HG02852 (cell line): ENCODE results near the gene NRCAM.

ENCODE experiments used
- ATAC-seq: cut with Tn5 transposase; IDR thresholded peaks from one replicate; pipeline ENCODE4 v1.9.1; 2021; ENCODE audit warnings: mild to moderate bottlenecking, moderate library complexity; ENCODE audit not compliant: unreplicated experiment

The NRCAM gene

GRCh38 chr7:108313086-108313485 is 143.2 kb downstream of the NRCAM start:
- no peak for ATAC-seq

GRCh38 chr7:108311446-108312168 is 144.6 kb downstream of the NRCAM start:
- peak; percentile 61 for ATAC-seq

- ATAC-seq: no peak
Measured at GRCh38 chr7:108310351-108310750, 145.9 kb downstream of the NRCAM start.

- ATAC-seq: peak; percentile 74
Measured at GRCh38 chr7:108308903-108309302, 147.3 kb downstream of the NRCAM start.

DNA sequence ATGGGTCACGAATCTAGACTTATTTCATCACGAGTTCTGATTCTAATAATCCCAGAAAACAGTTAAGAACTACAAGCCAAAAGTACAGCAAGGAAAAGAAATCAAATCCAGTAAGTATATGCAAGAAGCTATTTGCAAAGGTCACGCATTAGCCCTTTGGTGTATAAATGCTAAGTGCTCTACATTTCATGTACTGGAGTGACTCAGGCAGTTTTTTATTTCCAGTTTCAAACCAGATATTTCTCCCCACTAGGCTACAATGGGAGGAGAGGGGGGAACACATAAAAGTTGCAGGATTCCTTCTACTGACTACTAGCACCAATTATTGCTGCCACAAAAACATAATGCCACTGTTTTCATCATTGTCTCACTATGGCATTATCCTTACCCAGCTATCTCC is 148.0 kb downstream of the NRCAM start:
- ATAC-seq: no peak

- ATAC-seq: no peak
Measured at GRCh38 chr7:108307595-108307994, 148.6 kb downstream of the NRCAM start.

- no peak for ATAC-seq
Measured at GRCh38 chr7:108307194-108307593, 149.0 kb downstream of the NRCAM start.

DNA sequence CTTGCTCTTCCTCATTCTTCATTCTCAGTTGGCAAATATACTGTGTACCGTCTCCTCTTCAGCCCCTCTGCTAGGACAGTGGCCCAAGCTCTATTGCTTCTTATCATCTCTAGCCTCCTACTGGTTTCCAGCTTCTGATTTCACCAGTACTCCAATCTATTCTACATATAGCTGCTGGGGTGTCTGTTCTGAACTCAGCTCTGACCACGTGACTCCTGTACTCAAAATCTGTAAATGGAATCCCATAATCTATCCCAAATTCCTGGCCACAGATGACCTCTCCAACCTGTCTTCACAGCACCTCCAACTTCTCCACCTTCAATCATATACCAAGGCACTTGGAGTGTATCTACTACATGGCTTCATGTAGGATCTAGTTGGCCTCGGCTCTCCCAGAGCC is 152.9 kb downstream of the NRCAM start:
- ATAC-seq: no peak

DNA sequence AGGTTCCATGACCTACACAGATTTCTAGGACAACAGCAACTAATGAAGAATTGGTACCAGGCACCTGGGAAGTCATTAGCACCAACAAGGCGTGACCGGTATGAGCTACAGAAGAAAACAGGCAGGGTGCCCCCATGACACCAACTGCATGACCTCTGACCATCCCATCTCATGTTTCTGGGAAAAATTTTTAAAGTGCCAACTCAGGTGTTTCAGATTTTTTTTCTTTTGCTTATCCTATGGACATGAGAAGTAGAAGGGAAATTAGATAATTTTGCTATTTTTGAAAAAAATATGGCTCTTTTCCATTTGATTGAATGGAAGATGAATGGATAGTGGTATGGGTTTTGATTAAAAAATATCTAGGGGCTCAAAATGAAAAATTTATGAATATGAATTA is 154.8 kb downstream of the NRCAM start:
- no peak for ATAC-seq

DNA sequence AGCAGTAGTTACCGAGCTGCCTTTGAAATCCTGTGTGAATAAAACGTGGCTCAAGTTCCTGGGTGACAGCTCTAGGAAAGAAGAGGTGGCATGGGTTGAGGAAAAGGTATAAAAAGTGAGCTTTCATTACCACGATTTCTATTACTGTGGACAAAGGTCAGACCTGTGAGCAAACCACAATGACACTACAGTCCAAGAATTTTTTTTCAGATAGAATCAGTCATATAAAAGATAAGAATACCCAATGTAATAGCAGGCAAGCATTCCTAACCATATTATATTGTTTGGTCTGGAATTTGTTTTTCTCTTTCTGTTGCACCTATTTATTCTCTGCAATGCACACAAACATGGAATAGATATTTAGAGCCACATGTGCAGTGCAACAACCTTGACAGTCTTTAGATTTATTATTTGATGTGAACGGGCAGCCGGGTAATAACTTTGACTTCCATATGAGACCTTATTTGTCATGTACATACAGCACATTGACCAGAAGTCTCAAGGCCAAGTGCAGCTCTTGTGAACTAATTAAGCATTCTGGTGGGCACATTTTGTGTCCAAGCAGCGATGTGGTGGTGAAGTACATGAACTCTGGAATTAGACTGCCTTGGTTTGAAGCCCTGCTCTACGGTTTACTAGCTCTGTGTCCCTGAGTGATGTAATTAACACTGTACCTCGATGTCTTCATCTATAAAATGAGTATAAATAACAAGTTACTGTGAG is 156.8 kb downstream of the NRCAM start:
- ATAC-seq: no peak

DNA sequence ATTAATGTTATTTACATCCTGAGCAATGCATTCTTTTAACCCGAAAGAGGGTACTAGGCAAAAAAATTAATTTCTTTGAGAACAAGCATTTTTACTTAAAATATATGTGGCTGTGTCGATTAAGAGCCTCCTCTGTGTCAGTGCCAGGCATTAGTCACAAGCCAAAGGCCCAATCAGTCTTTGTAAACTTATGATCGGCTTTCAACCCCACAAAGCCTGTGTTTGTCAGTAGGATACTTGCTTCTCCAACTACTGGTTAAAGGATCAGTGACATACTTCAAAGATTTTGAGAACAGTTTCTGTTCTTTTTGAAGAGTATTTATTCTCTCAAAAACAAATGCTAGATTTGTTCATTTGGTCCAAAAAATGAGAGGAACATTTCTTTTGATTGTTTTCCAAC is 159.3 kb downstream of the NRCAM start:
- ATAC-seq: no peak

DNA sequence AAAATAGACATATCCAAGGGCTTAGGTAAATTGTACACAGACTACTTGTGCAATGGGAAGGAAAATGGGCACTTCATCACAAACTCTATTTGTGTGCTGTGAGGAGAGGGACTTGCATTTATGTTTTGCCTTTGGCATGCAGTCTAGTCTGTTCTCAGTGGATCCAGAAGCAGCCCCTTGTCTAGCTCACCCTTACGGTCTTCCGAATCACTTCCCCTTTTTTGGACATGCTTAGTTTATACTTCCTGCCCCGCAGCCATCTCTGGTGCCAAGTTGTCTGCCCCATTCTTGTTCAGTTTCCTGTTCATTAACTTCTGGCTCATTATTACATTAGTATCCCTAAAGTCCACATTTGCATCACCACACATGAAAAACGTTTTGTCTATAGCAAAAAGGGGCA is 161.6 kb downstream of the NRCAM start:
- ATAC-seq: peak; percentile 92

DNA sequence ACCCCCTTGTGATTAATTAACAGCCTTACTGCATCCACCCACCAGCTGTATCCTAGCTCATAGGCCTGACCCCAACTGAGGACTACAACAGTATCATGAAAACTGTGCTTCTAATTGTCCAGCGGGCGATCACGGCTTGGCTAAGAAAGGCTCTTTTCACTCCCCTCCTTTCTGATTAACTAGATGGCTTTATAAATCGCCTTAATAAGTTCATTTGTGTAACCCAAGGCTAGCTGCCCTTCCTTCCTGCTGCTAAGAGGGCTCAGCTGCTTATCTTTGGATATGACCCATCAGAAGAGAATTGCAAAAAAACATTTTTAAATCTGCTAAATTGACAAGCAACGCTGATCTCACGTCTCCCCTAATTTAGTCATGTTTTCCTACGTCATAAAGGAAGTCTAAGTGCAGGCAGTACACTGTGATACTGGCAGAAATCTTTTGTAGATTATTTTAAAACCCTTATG is 163.1 kb downstream of the NRCAM start:
- no peak for ATAC-seq

DNA sequence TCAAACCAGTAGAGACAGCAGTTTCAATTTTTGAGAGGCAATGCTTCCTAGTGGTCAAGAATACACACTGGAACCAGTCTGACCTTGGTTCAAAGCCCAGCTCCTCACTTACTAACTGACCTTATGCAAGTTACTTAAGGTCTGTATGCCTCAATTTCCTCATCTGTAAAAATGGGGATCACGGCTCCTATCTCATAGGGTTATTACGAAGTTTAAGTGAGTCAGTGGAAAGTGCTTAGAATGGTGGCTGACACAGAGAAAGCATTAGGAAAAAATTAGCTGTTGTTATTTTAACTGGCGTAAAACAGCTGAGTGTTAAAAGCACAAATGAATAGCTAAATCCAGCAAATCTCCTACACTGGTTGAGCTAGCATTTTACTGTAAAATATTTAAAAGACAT is 163.7 kb downstream of the NRCAM start:
- no peak for ATAC-seq

GRCh38 chr7:108291791-108292440 is 164.3 kb downstream of the NRCAM start:
- no peak for ATAC-seq

GRCh38 chr7:108291152-108291508 is 165.1 kb downstream of the NRCAM start:
- no peak for ATAC-seq

GRCh38 chr7:108290459-108291151 is 165.6 kb downstream of the NRCAM start:
- no peak for ATAC-seq

- no peak for ATAC-seq
Measured at GRCh38 chr7:108289852-108290251, 166.4 kb downstream of the NRCAM start.

DNA sequence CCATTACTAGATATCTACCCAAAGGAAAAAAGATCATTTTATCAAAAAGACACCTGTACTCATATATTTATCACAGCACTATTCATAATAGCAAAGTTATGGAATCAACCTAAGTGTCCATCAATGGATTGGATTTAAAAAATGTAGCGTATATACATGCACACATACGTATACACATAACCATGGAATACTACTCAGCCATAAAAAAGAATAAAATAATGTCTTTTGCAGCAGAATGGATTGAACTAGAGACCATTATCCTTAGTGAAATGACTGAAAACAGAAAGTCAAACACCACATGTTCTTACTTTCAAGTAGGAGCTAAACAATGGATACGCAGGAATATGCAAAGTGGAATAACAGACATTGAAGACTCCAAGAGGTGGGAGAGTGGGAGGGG is 168.4 kb downstream of the NRCAM start:
- ATAC-seq: no peak

DNA sequence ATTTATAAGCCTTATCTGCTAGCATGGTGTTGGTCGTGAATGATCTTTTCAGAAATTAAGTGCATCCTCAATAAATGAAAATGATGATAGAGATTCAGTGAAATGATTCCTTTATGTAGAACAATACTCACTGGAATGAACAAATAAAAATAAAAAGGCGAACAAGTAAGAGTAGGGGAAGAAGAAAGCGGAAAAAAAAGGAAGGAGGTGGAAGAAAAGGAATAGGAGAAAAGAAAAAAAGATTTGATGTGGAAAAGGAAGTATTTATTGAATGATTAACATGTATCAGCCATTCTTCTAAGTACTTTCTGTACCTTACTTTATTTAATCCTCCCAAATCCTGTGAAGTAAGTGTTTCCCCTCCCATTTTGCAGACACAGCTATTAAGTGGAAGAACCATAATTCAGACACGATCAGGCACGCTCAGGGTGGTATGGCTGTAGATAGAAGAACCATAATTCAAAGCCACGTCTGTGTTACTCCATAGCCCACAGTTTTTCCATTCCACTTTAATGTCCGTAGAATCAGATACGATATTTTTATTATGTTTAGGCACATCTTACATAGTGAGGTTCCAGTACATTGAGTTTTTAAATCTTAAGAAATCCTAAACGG is 169.8 kb downstream of the NRCAM start:
- ATAC-seq: no peak

DNA sequence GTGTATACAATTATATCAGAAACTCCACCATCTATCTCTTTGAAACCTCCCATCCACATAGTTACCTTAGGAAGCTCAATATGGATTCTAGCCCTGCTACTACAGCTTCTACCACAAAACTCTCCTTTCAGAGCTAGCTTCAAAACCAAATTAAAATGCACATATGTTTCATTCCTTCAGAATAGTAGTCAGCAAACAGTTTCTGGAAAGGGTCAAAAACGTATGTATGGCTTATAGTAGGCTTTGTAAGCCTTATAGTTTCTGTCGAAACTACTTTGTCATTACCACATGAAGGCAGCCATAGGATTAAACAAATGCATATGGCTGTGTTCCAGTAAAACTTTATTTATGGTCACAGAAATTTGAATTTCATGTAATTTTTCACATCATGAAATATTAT is 170.5 kb downstream of the NRCAM start:
- ATAC-seq: no peak
